ENCODE results near the gene PPP1R16B.
A peak's percentile ranks its signal among the peaks of the same experiment; 100 is the strongest.

The PPP1R16B gene

GRCh38 chr20:38827770-38828281, 22.3 kb downstream of the PPP1R16B start:
- no peak for DNase-seq

GRCh38 chr20:38828514-38829295, 23.2 kb downstream of the PPP1R16B start:
- no peak for DNase-seq

GRCh38 chr20:38829296-38829875, 23.9 kb downstream of the PPP1R16B start:
- no peak for DNase-seq

- DNase-seq, result no peak
These were observed 24.9 kb downstream of the PPP1R16B start for GRCh38 chr20:38830356-38830755.

- no peak for DNase-seq
These were observed 25.7 kb downstream of the PPP1R16B start for GRCh38 chr20:38831049-38831691.

- DNase-seq, result no peak
These were observed 26.6 kb downstream of the PPP1R16B start for GRCh38 chr20:38831995-38832620.

- DNase-seq, result no peak
These were observed 27.8 kb downstream of the PPP1R16B start for GRCh38 chr20:38833154-38833856.

- DNase-seq, result no peak
These were observed 28.3 kb downstream of the PPP1R16B start for GRCh38 chr20:38833857-38834164.

- DNase-seq, result no peak
These were observed 29.4 kb downstream of the PPP1R16B start for GRCh38 chr20:38834868-38835267.

- DNase-seq, result peak in 4 of 14 donors; percentile 9 to 32 (median 22)
These were observed 30.3 kb downstream of the PPP1R16B start for GRCh38 chr20:38835792-38836191.

- no peak for DNase-seq
These were observed 31.5 kb downstream of the PPP1R16B start for GRCh38 chr20:38836991-38837390.

GRCh38 chr20:38838326-38838725, 32.8 kb downstream of the PPP1R16B start:
- peak in 1 of 14 donors; percentile 7 for DNase-seq

GRCh38 chr20:38839563-38839962, 34.1 kb downstream of the PPP1R16B start:
- DNase-seq, result no peak

GRCh38 chr20:38840053-38840893, 34.8 kb downstream of the PPP1R16B start:
- DNase-seq, result peak in 2 of 14 donors; percentile 17 to 52

- DNase-seq, result no peak
These were observed 35.5 kb downstream of the PPP1R16B start for GRCh38 chr20:38840894-38841470.

- DNase-seq, result no peak
These were observed 36.1 kb downstream of the PPP1R16B start for GRCh38 chr20:38841570-38841969.

- DNase-seq, result no peak
These were observed 36.5 kb downstream of the PPP1R16B start for GRCh38 chr20:38842026-38842425.

GRCh38 chr20:38842558-38842981, 37.1 kb downstream of the PPP1R16B start:
- no peak for DNase-seq

GRCh38 chr20:38843346-38843745, 37.8 kb downstream of the PPP1R16B start:
- DNase-seq, result peak in 1 of 14 donors; percentile 7

- DNase-seq, result no peak
These were observed 39.5 kb downstream of the PPP1R16B start for GRCh38 chr20:38844963-38845362.

GRCh38 chr20:38847840-38848239, 42.3 kb downstream of the PPP1R16B start:
- DNase-seq, result no peak

Data from C1 segment of cervical spinal cord (tissue), 14 donors.